HFF-Myc (cell line): ENCODE results near the gene B3GAT3.

Experiments
- DNase-seq: peaks from one replicate; pipeline ENCODE4 v3.0.0-alpha.2; 2011; ENCODE audit warnings: low read depth; ENCODE audit errors: extremely low read depth
- H3K4me3 ChIP-seq: replicated peaks from 2 replicates; pipeline ENCODE4 v1.5.1; 2011; ENCODE audit warnings: low read depth, mild to moderate bottlenecking, control low read depth, low read length
- CTCF ChIP-seq: IDR thresholded peaks from 2 replicates; pipeline ENCODE4 v1.5.1; 2012; ENCODE audit warnings: mild to moderate bottlenecking, low read depth, low read length, control low read depth; ENCODE audit errors: missing control alignments

The B3GAT3 gene

GRCh38 chr11:62614275-62614674, 7.5 kb downstream of the B3GAT3 start:
- DNase-seq, result no peak
- no peak overlapping the region for H3K4me3 ChIP-seq
- no peak for TF ChIP-seq CTCF

DNA sequence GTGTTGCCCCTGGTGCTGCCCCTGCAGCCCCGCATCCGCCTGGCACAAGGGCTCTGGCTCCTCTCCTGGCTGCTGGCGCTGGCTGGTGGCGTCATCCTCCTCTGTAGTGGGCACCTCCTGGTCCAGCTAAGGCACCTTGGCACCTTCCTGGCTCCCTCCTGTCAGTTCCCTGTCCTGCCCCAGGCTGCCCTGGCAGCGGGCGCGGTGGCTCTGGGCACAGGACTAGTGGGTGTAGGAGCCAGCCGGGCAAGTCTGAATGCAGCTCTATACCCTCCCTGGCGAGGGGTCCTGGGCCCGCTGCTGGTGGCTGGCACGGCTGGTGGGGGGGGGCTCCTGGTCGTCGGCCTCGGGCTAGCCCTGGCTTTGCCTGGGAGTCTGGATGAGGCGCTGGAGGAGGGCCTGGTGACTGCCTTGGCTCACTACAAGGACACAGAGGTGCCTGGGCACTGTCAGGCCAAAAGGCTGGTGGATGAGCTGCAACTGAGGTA, 8.5 kb downstream of the B3GAT3 start:
- no peak for DNase-seq
- H3K4me3 ChIP-seq, result no peak overlapping the region; the same call in 1 of the 2 replicates
- TF ChIP-seq CTCF, result no peak

DNA sequence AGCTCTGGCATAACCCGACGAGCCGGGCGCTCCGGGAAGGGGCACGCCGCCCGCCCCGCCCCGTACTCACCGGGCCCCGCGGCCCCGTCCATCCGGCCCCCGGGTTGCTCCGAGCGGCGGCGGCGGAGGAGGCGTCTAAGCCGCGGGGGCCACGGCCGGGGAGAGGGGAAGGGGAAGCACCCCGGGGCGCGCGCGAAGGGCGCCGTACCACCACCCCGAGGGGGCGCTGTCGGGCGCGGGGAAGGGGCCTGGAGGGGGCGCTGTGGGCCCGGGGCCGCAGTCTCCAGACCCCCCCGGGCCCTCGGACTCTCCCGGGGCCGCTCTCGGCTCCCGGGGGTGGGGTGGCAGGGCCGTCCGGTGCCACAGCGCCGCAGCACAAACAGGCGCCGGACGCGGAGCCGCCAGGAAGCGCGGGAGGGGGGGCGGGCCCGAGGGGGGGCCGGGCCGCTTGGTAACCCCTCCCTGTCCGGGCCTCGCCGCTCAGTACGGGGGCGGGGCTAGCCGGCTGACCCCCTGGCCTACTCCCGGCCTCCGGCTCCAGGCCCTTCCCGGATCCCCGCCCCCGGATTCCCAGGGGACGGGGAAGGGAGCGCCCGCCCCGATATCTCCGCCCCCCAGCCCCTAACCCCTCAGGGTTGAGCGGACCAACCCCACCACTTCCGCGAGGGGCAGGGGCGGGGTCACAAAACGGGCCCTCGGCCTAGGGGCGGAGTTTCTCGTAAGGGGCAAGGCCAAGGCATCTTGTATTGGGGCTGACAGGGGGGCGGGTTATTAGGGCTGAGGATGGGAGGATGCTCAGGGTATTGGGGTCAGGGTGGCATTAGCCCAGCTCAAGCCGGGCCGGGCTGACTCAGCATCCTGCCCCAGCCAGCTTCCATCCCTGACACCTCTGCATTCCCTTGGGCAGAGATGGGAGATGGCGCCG, 9.2 kb downstream of the B3GAT3 start, which contains the start of the genes EML3 and ROM1:
TSS of gene EML3 (minus strand) at position 410 of the 925 bp plus-strand sequence. CDS start at position 92, 318 bp downstream.
TSS of gene ROM1 (plus strand) at position 892 of the 925 bp plus-strand sequence. CDS start at position 917, 25 bp downstream.
- H3K4me3 ChIP-seq, result peak within 1 kb of the TSS; percentile 66
- peak; percentile 82 for TF ChIP-seq CTCF
- no peak for DNase-seq

DNA sequence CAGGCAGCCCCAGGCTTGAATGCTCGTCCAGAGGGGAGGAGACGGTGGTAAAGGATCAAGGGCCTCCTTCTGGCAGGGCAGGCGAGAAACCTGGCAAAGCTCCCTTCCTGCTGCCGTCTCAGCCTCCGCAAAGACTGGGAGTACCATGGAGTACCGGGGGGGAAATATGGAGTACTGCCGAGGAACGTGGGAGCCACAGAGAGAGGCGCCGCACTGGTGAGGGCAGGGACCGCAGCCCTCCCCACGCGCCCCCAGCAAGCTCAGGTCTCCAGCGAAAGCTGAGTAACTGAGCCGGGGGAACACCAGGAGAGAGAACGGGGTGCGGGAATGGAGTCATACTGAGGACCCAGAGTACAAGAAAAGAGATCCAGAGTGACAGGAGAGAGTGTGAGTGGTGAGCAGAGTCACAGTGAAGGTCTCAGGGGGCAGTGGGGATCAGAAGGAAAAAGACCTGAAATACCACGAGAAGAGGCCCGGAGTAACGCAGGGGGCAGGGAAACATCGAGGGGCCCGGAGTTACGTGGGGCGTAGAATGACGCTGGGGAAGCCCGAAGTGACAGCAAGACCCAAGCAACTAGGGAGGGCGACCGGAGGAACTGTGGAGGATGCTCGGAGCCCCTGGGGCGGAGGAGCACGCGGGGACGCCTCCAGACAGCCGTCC, 10.0 kb downstream of the B3GAT3 start:
- no peak for TF ChIP-seq CTCF
- no peak for DNase-seq
- H3K4me3 ChIP-seq, result peak overlapping the region; percentile 66

DNA sequence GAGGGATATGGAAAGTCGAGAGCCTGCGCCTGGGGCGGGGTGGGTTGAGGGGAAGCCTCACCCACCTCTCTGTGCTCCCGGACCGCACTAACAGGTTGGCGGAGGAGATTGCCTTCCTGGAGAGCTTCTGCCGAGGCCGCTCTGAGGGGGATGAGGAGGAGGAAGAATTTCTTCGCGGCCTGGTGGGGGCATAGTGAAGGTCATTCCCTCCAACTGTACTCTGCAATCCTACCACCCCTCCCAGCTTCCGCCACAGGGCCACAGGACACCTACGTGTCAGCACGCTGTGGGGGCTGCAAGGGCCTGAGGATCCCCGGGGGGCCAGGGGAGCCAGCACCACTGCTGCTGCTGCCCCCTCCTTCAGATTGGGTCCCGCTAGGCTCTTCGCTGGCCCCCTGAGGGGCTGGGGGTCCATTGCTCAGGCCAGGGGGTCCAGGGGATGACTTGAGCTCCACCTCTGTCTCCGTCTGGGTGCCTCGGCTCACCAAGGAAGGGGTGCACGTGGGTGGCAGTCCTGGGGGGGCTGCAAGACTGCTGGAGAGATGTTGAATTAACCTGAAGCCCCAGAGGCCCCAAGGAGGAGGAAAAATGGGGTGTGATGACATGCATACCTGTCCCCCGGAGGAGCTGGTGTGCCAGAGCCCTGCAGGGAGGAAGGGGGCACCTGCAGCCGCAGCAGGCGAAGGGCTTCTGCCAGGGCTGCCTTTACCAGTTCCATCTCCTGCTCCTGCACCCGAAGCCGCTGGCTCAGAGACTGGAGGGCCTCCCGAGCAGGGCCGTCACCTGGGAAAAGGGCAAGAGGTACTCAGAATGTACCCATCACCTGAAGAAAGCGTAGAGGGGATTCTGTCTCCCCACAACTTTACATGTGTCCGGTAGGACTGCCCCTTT, 10.7 kb downstream of the B3GAT3 start:
- H3K4me3 ChIP-seq, result peak overlapping the region; percentile 66
- DNase-seq, result no peak
- TF ChIP-seq CTCF, result no peak

- no peak for TF ChIP-seq CTCF
- no peak for DNase-seq
- H3K4me3 ChIP-seq, result no peak overlapping the region
Measured at GRCh38 chr11:62610403-62610802, 11.4 kb downstream of the B3GAT3 start.
